RCC 7860 (cell line): ENCODE data around the gene NAGK.
A peak's percentile ranks its signal among the peaks of the same experiment; 100 is the strongest.
"Not testable (repeated sequence)": the region's sequence is repeated elsewhere in the genome, so short reads cannot be mapped to it uniquely, and the experiment has no call there.

ENCODE experiments used
- DNase-seq: peaks from one replicate; pipeline ENCODE4 v3.0.0-alpha.2; 2015; ENCODE audit warnings: low spot score
- FAIRE-seq: peaks from 2 replicates; lab custom pipeline; 2012; peaks lifted over from hg19 to GRCh38; lab: Jason Lieb, UNC

NAGK gene

DNA sequence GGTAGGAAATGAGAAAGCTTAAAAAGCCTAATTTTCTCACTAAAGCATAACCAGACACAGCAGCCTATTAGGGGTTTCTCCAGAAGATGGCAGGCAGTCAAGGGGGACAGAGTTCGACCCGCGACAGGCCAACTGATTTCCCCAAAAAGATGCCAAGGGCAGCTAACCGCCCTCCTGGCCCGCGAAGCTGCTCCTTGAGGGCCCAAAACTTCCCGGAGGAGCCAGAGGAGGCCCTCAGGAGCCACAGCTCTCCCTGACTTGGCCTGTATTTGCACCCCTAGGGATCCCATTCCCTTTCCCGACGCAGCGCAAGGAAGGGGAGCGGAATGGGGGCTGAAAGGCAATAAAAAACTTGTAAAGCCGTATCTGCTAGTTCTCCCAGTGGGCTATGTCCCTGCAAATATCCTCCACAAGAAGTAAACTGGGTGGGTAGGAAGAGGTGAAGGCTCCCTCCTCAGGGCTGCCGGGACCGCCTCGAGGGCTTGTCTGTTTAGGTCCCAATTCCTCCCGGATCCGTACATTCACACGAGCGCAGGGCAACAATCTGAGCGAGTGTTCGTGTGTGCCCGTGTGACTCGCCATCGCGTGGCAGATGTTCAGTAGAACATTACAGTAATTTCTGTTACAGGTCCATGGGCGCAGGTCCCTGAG lies 756 bp upstream of the NAGK start:
- no peak for FAIRE-seq
- DNase-seq: no peak

DNA sequence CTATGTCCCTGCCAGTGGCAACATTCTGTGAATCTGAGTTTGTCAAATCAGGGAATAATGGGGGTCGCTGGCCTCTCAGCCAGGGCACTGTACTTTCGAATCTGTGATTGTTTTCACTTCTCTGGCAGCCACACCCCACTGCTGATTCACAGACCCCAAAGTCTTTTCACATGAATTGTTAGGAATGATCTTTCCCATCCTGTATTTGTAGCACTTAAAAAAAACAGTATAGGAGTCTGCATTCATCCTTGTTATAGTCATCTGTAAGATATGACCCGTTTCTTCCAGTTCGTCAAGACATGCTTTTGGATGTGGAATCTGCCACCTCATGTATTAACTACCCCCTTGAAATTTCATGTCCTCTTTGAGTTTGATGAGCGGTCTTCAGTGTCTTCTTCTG lies 928 bp downstream of the NAGK start:
- FAIRE-seq (no peak), DNase-seq (no peak)

DNA sequence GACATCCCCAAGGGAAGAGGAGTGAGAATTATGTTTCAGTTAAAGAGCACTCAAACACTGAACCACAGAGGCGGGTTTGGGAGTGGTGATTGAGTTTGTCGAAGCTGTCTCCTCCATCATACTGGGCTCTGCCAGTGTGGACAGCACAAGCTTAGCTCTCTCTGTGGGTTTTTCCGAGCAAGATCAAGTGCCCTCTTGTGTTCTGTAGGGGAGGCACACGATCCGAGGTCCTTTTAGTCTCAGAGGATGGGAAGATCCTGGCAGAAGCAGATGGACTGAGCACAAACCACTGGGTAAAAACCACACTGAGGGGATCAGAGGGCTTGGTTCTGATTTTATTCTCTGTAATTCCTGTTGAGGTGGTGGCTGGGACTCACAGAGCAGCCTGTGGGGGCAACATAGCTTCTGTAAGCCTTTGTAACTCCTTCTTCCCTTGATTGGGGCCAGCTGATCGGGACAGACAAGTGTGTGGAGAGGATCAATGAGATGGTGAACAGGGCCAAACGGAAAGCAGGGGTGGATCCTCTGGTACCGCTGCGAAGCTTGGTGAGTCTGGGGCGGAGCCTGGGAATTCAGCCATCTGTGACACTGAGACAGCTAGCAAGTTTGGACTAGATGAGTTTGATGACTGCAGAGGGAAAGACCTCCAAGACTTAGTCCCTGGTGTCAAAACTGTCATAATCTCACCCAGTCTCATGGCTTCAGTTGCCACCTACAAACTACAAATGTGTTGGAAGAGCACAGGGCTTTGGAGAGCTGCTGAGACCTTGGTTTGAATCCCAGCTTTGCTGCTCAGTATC lies 2.0 kb downstream of the NAGK start:
- no peak for DNase-seq
- no peak for FAIRE-seq

DNA sequence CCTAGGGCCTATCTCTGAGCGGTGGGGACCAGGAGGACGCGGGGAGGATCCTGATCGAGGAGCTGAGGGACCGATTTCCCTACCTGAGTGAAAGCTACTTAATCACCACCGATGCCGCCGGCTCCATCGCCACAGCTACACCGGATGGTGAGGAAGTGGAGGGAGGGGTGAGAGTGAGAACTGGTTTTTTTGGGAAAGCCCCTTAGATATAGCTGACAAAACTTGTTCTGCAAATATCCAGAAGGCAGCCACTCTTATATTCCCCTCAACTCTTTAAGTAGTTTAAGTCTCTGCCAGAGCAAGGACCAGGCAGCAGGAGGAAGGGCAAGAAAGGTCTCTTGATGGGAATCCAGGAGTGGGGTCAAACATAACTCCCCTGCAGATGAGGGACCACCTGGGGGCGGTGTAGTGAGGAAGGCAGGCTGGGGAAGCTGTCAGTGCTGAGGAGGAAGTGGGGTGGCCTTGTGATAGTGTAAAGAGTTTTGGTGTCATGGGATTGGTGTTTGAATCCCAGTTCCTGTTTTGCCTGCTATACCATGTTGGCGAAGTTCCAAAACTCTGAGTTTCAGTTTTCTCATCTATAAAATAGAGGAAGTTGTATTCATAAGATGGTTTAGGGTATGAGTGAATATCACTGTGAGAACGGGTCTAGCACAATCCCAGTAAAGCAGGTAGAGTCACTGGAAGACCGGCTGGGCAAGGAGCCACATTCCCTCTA lies 3.4 kb downstream of the NAGK start:
- FAIRE-seq (no peak), DNase-seq (no peak)

DNA sequence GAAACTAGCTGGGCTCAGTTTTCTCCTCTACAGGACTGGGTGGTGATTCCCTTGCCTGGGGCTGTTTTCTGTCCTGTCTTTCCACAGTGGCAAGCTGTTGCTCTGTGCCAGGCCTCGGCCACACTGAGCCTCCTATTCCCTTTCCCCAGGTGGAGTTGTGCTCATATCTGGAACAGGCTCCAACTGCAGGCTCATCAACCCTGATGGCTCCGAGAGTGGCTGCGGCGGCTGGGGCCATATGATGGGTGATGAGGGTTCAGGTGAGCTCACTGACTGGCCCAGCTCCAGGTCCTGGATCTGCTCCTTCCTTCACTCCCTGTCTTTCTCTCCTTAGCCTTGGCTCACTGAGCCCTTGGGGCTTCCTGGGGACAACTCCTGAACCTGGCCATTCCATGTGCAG lies 4.0 kb downstream of the NAGK start:
- no peak for FAIRE-seq
- DNase-seq: no peak

DNA sequence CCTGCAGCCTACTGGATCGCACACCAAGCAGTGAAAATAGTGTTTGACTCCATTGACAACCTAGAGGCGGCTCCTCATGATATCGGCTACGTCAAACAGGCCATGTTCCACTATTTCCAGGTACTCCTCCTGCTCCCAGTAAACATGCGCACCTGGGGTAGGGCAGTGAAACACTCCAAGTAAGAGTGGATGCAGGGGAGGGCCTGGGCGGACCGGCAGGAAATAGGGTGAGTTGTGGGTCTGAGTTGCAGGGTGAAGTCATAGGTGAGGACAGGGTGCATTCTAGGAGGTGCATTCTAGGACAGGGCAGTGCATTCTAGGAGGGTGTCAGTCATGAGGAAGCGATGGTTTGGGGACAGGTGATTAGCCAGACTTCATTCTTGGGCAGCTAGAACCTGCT lies 5.0 kb downstream of the NAGK start:
- no peak for DNase-seq
- no peak for FAIRE-seq

DNA sequence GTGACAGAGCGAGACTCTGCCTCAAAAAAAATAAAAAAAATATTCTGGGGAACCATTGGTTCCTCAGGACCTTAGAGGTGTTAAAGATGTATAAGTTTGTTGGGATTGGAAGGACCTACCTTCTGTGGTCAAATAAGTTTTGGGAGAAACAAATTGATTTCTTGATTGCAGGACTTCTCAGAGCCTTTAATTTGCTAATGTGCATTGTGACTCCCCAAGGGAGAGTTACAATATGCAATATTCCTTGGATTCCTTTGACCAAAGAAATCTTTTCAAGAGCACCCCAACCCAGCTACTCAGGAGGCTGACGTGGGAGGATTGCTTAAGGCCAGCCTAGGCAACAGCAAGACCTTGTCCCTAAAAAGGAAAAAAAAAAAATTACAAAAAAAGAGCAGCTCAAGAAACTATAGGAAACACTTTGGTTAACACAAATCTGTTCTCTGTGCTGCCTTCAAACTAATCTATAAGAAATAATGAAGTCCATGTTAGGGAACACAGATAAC lies 6.5 kb downstream of the NAGK start:
- no peak for DNase-seq
- no peak for FAIRE-seq

DNA sequence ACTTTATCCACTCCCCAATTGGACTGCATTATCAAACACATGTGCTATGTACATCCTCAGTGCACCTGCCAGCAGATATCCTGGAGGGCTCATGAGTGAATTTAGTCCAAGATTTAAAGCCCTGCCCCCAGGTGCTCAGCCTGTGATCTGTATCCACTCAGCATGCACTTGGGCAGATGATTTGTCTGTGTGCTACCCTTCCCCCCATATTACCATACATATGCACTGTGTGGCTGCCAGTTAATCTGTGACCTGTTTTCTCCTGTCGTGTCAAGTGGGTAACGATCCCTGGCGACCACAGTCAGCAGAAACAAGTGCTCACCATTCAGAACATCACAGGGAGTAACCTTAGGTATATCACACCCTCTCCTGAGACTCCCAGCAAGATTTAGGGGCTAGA lies 10.2 kb downstream of the NAGK start:
- FAIRE-seq (no peak), DNase-seq (no peak)

DNA sequence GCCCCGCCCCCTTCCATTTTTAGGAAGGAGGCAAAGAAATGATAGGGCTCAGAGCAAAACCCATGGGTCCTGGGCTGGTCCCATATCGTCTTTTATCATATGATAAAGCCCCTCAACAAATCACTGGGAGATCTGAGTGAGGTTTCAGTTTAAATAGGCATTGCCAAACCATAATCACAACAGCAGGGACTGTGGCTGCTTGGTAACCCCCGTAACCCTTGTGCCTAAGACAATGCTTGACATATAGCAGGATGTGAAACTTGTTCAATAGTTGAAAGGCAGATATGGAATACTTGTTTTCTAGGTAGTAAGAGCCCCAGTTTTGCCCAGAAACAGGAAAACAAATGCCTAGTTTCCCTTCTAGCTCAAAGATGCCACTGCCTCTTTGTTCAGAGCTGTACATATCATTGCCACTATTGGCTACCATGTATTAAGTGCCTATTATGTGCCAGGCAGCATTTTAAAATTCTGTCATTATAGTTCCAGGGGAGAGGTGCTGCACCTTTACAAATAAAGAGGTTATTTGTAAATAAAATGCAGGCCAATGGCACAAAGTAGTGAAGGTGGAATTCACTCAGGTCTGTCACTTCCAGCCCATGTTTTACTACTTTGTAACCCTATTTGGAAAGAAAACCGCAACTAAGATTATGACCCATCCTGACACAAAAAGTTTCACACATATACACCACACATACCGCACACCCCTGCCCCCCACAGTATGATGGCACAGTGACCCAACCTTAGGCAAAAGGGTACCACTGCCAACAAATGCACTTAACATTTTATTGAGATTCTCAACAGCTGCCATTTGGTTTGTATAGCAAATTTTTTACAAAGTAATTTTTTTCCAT lies 14.2 kb downstream of the NAGK start:
- FAIRE-seq (no peak), DNase-seq (no peak)

DNA sequence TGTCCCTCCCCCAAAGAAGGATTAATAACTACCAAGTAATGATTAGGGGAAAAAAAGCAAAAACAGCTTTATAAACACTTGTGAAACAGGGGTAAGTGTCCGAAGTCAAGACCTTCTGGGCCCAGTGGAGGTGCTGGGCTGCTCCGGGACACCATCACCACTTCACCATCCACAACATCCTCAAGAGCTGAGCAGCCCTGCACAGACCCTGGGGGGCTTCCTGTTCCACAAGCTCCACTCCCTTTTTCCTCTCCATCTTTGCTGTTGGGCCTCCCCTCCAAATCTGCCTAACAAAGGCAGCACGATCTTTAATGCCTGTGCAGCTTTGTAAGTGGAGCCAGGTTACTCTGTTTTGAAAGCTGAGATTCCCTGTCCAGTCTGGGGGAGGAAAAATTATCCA lies 14.8 kb downstream of the NAGK start:
- FAIRE-seq, DNase-seq: not testable (repeated sequence)

DNA sequence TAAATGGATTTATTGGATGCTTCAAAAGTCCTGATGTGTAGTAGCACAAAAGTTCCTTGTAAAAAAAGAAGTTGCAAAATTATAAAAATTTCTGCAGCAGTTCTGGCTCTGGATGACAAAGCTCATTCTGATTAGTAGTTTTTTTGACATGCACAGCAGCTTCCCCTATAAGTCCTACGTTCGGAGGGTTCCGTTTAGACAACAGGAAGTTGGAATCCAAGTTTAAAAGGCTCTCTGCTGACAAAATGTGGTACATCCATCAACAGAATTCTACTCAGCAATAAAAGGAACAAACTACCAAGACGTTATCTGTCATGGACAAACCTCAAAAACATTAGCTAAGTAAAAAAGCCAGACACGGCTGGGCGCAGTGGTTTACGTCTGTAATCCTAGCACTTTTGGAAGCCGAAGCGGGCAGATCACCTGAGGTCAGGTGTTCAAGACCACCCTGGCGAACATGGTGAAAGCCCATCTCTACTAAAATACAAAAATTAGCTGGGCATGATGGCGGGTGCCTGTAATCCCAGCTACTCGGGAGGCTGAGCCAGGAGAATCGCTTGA lies 15.4 kb downstream of the NAGK start:
- not testable (repeated sequence) for FAIRE-seq, DNase-seq

DNA sequence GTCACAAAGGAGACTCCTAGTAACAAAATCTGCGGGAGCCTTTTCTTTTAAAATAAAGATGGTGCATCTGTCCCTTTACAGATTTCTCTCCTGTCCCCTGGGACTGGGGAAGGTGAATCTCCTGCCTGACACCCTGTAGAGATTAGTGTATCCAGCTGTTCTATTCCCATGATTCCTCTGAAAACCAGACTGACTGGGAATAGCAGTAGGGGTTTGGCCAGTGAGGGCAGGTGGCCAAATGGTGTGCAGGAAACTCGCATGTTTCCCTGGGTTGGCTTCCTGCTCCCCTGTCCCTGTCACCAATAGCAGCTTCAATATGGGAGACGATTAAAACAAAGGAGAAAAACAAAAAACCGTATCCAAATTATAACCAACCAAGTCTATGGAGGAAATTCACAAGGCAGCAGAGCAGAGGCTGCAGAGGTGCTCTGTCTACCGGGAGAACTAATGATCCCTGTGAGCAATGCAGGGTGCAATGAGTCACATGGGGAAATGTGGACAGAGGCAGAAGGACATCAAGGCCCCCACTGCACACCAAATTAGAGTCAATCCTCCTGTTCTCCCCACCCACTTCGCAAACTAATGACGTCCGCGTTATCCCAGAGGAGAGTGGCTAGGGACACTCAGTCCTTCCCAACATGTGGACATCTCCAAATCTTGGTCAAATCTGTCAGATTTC lies 17.0 kb downstream of the NAGK start:
- DNase-seq, FAIRE-seq: not testable (repeated sequence)

DNA sequence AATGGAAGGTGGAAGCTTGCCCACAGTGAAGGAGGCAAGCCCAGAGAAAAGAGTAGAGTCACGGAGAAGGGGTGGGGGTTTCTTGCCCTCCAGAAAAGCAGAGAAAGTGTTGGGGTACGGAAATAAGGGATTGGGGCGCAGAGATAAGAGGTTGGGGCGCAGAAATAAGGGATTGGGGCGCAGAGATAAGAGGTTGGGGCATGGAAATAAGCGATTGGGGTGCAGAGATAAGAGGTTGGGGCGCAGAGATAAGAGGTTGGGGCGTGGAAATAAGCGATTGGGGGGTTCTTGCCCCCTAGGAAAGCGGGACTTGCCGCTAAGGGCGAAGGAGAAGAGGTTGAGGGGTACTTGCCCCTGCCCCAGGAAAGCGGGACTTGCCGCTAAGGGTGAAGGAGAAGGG lies 21.0 kb downstream of the NAGK start:
- not testable (repeated sequence) for DNase-seq, FAIRE-seq

DNA sequence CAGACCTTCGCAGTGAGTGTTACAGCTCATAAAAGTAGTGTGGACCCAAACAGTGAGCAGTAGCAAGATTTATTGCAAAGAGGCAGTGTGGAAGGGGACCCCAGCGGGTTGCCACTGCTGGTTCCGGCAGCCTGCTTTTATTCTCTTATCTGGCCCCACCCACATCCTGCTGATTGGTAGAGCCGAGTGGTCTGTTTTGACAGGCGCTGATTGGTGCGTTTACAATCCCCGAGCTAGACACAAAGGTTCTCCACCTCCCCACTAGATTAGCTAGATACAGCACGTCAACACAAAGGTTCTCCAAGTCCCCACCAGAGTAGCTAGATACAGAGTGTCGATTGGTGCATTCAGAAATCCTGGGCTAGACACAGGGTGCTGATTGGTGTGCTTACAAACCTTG lies 23.4 kb downstream of the NAGK start:
- not testable (repeated sequence) for FAIRE-seq, DNase-seq

DNA sequence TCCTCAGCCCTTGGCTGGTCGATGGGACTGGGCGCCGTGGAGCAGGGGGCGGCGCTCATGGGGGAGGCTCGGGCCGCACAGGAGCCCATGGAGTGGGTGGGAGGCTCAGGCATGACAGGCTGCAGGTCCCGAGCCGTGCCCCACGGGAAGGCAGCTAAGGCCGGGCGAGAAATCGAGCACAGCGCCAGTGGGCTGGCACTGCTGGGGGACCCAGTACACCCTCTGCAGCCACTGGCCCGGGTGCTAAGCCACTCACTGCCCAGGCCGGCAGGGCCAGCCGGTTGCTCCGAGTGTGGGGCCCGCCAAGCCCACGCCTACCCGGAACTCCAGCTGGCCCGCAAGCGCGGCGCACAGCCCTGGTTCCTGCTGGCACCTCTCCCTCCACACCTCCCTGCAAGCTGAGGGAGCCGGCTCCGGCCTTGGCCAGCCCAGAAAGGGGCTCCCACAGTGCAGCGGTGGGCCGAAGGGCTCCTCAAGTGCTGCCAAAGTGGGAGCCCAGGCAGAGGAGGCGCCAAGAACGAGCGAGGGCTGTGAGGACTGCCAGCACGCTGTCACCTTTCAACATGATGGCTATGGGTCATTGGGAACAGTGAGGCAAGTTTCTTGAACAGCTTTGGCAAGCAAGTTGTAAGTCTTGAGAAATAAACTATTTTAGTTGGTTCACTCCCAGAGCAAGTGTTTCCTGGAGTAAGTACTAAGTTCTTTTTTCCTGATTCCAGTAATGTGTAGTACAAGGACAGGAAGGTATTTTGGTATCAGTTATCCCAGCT lies 24.2 kb downstream of the NAGK start:
- not testable (repeated sequence) for FAIRE-seq, DNase-seq

DNA sequence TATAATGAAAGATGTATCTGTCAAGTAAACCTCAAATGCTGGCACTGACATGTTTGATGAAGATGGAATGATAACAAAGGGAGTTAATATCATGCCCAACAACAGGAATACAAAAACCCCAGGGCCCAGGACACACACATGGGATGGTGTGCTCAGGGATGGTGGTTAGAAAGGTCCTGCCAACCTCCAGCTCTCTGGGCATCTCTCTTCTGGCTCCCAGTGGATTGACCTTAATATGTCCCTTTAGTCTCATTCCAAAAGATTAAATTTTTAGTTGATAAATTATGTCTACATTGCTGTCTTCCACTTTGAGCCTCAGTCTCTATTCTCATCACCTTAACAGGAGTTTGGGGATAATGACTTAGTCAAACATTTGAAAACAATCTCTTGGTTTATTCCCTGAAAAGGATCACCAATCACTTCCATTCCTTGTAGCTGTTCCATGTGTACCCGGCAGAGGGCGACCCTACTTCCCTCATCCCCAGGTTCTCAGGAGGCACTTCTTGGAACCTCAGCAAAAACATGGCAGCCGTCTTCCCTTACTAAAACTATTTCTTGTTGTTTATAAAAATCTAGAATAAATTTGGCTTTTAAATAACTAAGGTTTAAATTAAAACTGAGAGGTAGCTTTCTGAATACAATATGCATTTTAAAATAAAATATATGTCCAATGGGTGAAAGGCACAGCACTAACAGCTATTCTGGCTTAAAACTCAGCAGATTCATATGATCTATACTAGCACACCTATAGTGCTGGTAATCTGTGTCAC lies 31.9 kb downstream of the NAGK start:
- peak; percentile 39 for DNase-seq
- FAIRE-seq: peak; percentile 79

DNA sequence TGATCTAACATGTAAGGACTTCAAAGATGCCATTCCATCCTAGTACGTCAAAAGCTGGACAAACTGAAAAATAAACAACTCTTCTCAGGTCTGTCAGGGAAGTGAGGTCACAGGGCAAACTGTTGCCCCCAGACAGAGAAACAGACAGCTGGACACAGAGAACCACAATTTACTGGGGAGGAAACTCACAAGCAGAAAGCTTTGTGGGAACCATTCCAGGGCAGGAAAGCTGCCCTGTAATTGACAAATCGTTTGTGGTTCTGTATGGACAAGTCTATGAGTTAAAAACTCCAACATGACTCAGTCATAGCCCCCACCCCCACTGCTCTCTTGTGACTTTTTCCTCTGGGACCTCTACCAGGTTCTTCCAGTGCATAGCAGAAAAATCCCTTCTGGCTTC lies 33.2 kb downstream of the NAGK start:
- FAIRE-seq: no peak
- peak; percentile 18 for DNase-seq

DNA sequence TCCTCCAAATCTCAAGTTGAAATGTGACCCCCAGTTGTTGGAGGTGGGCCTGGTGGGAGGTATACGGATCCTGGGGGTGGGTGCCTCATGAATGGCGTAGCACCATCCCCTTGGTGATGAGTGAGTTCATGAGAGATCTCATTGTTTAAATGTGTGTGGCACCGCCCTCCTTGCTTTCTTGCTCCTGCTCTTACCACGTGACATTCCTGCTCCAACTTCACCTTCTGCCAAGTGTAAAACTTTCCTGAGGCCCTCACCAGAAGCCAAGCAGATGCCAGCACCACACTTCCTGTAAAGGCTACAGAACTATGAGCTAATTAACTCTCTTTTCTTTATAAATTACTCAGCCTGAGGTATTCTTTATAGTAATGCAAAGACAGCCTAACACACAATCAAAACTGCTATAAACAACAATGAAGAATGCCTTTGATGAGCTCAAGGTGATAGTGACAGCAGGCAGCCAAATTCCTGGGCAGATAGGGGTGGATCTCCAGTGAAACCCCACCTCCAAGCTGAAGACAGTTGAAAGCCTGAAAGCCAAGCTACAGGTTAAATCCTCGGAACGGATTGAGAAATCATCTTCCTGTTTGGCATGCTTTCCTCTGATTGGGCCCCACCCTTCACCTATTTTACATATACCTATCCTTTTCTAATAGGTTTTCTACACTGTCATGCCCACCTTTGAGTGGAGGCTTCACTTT lies 34.7 kb downstream of the NAGK start:
- no peak for FAIRE-seq
- DNase-seq: no peak
